ENCODE measurements around the gene YPEL1. TPM values are rescaled to one million over a fixed set of nuclear protein-coding genes. Genes with fewer than 3 reads are reported as not detected.

YPEL1 gene
- total and polyA plus RNA-seq, 8 donors: 2.0 to 7.2 (median 2.7) TPM

DNA sequence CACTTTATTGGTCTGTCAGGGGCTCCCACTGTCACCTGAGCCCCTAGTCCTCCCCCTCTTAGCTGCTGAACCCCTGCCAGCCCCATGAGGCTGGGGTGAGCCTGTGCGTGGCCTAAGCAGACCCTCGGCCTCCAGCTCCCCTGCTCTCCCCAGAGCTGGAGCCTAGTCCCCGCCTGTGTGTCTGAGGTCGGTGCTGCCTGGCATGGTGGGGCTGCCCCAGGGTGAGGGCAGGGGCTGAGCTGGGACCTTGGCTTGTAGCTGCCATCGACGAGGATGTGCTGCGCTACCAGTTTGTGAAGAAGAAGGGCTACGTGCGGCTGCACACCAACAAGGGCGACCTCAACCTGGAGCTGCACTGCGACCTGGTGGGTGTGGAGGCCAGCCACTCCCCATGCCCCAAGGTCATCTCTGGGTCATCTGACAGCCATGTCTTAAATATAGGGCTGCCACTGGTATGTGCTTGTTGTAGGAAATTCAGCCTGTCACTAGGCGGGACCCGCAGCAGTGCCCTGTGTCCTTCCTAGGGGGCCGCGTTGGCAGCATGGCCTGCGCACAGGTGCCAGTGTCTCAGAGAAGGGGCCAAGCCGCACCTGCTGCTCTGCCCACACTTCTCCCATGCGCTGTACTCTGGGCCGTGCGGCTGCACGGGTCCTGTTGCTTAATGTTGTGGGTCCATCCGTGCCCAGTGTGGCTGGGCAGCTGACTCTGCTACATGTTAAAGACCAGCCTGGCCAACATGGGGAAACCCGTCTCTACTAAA is 48.8 kb downstream of the YPEL1 start:
- no peaks in the 10 kb centered on the region for H3K9me3 ChIP-seq
- no peaks in the 10 kb centered on the region for H3K27me3 ChIP-seq
- ATAC-seq: peak; percentile 79 to 83 (median 81)
- peak overlapping the region; percentile 67 to 84 (median 74) for H3K27ac ChIP-seq
- peaks cover 29 to 31% (median 31%) of the 10 kb centered on the region in 3 donors for H3K4me1 ChIP-seq
- no peak for FAIRE-seq
- 50 to 53% methylated on average over 23 of the region's 23 CpGs for WGBS, 2 donors
- peak; percentile 82 to 95 (median 88) for DNase-seq
- TF ChIP-seq CTCF (IDR thresholded peaks at IDR 0.05): no peak
- H3K4me3 ChIP-seq: no peak overlapping the region
- H3K36me3 ChIP-seq: peaks cover 0 to 15% (median 7%) of the 10 kb centered on the region in 3 donors
- intact Hi-C loops (cut with DNase I): no loop called here

- Histone ChIP-seq H3K9me3 (no peaks in the 10 kb centered on the region), H3K4me3 (no peak overlapping the region), H3K36me3 (peaks cover 0 to 11% (median under 1%) of the 10 kb centered on the region in 3 donors), H3K4me1 (peaks cover 29 to 33% (median 31%) of the 10 kb centered on the region in 3 donors), H3K27ac (peak overlapping the region; percentile 67 to 84 (median 74)), H3K27me3 (no peaks in the 10 kb centered on the region)
- TF ChIP-seq CTCF (IDR thresholded peaks at IDR 0.05): no peak
- 86 to 90% methylated on average over 6 to 8 of the region's 8 CpGs for WGBS, 2 donors
- FAIRE-seq: no peak
- no peak for ATAC-seq
- intact Hi-C loops (cut with DNase I): no loop called here
- peak in 1 of 6 donors; percentile 56 for DNase-seq
These were observed 49.4 kb downstream of the YPEL1 start for GRCh38 chr22:21686193-21686608.

DNA sequence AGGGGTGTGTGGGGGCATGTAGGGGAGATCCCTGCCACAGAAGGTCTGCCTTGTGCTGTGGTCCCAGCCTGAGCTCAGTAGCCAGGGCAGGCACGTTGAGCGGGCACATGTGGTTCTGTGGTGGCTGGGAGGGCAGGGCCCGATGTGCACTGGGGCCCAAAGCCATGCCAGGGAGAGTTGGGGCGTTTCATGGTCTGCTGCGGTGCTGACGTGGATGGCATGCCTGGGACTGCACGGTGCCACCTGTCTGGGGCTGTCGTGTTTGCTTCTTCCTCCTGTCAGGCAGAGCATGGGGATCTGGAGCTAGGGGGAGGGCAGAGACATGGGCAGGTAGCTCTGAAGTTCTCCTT is 50.5 kb downstream of the YPEL1 start:
- DNase-seq (no peak), FAIRE-seq (no peak), ATAC-seq (no peak)
- no peak for TF ChIP-seq CTCF (IDR thresholded peaks at IDR 0.05)
- intact Hi-C loops (cut with DNase I): no loop called here
- H3K36me3 ChIP-seq: peaks cover 0 to 13% (median 0%) of the 10 kb centered on the region in 3 donors
- H3K27ac ChIP-seq: no peak overlapping the region
- no peaks in the 10 kb centered on the region for H3K27me3 ChIP-seq
- H3K9me3 ChIP-seq: no peaks in the 10 kb centered on the region
- no peak overlapping the region for H3K4me3 ChIP-seq
- H3K4me1 ChIP-seq: peaks cover 29 to 33% (median 31%) of the 10 kb centered on the region in 3 donors
- WGBS, 2 donors: 68 to 69% methylated on average over 7 to 8 of the region's 8 CpGs

- no peak for TF ChIP-seq CTCF (IDR thresholded peaks at IDR 0.05)
- WGBS, 2 donors: 85 to 92% methylated on average over 19 of the region's 19 CpGs
- H3K27ac ChIP-seq: no peak overlapping the region
- H3K4me1 ChIP-seq: peaks cover 29 to 33% (median 31%) of the 10 kb centered on the region in 3 donors
- DNase-seq: no peak
- no peak overlapping the region for H3K4me3 ChIP-seq
- H3K36me3 ChIP-seq: peaks cover 0 to 13% (median 0%) of the 10 kb centered on the region in 3 donors
- no peak for ATAC-seq
- no peak for FAIRE-seq
- no peaks in the 10 kb centered on the region for H3K27me3 ChIP-seq
- H3K9me3 ChIP-seq: no peaks in the 10 kb centered on the region
- intact Hi-C loops (cut with DNase I): no loop called here
These were observed 51.0 kb downstream of the YPEL1 start for GRCh38 chr22:21684492-21685163.
